Glomerular endothelial cell (primary cell): ENCODE data around the gene POLR3E. TPM values are rescaled to one million over a fixed set of nuclear protein-coding genes. Genes with fewer than 3 reads are reported as not detected.

ENCODE experiments used
- DNase-seq: peaks from one replicate; pipeline ENCODE4 v3.0.0-alpha.2; 2011; ENCODE audit warnings: low read depth, low spot score; ENCODE audit errors: extremely low read depth
- total RNA-seq: library from RNA; depleted of rRNA; stranded (reverse); fragments of >200 nt; gene quantifications from 2 replicates; pipeline ENCODE4 v1.2.3, GENCODE V29; 2015

POLR3E gene, protein sequence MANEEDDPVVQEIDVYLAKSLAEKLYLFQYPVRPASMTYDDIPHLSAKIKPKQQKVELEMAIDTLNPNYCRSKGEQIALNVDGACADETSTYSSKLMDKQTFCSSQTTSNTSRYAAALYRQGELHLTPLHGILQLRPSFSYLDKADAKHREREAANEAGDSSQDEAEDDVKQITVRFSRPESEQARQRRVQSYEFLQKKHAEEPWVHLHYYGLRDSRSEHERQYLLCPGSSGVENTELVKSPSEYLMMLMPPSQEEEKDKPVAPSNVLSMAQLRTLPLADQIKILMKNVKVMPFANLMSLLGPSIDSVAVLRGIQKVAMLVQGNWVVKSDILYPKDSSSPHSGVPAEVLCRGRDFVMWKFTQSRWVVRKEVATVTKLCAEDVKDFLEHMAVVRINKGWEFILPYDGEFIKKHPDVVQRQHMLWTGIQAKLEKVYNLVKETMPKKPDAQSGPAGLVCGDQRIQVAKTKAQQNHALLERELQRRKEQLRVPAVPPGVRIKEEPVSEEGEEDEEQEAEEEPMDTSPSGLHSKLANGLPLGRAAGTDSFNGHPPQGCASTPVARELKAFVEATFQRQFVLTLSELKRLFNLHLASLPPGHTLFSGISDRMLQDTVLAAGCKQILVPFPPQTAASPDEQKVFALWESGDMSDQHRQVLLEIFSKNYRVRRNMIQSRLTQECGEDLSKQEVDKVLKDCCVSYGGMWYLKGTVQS
- 25.0 and 27.0 TPM in 2 replicates for total RNA-seq

DNA sequence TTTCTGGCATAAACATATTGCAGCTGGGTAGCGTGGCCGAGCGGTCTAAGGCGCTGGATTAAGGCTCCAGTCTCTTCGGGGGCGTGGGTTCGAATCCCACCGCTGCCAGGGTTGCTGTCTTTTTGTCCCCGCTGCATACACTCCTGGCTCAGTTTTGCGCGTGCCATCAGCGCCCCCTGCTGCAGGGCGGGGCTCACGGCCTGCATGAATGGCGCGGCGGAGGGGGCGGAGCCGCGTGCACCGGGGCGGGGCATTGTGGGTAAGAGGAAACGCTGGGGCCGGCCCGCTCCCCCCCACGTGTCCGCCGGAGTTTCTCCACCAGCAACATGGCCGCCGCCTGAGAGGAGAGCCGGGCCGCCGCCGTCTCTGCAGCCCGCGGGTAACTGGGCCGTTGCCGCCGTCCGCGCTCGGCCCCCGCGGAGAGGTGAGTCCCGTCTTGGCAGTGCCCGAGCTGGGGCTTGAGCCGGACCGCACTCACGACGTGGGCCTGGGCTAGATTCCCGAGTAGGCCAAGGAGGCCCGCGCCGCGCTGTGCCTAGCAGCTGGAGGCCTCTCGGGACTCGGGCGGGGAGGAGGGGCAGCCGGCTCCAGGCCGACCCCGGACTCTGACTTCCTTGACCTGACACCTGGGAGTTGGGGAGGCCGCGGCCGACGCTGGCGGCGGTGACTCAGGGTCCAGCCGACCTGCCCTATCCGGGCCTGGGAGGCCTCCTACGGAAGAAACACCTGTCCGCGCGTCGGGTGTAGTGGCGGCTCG is at the start of gene POLR3E:
Gene POLR3E, plus strand, starts transcription at position 296 of the 757 bp plus-strand sequence. CDS start 5,560 bp downstream, outside the sequence.
- DNase-seq = peak; percentile 74

GRCh38 chr16:22250522-22250921 is 46.7 kb upstream of the POLR3E start:
- DNase-seq = no peak

DNA sequence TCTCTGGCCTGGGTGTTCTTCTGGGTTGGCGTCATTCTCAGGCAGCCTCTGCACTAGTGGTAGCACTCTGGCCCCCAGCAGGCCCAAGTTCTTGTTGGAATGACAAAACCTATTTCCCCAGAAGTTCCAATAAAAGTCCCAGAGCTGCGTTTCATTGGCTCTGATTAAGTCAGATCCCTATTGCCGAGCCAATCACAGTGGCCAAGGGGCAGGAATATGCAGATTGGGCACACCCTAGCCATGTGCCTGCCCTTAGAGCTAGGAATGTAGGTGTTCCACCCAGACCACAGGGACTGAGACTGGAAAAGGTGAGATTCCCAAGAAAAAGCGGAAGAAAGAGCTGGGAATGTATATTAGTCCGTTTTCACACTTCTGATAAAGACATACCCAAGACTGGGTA is 44.9 kb upstream of the POLR3E start:
- DNase-seq = no peak

DNA sequence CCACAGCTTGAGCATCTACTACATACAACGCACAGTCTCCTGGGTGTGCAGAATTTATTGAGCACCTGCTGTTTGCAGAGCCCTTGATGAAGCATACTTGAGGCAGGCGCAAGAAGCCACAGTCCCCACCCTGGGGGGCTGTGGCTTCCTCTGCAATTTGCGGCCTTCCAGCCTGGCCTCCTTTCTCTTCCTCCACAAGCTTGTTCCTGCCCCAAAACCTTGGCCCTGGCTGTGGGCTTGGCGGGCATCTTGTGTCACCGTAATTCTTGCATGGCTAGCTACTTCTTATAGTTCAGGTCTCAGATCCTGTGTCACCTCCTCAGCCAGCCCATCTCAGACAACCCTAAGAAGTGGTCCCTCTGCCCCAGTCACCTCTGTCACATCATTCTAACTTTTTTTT is 43.9 kb upstream of the POLR3E start:
- DNase-seq = no peak

- no peak for DNase-seq
Observed at GRCh38 chr16:22255335-22255734, 41.9 kb upstream of the POLR3E start.

GRCh38 chr16:22257440-22257839 is 39.8 kb upstream of the POLR3E start:
- no peak for DNase-seq

GRCh38 chr16:22260490-22260889 is 36.7 kb upstream of the POLR3E start:
- DNase-seq = no peak

GRCh38 chr16:22262460-22262859 is 34.7 kb upstream of the POLR3E start:
- no peak for DNase-seq

DNA sequence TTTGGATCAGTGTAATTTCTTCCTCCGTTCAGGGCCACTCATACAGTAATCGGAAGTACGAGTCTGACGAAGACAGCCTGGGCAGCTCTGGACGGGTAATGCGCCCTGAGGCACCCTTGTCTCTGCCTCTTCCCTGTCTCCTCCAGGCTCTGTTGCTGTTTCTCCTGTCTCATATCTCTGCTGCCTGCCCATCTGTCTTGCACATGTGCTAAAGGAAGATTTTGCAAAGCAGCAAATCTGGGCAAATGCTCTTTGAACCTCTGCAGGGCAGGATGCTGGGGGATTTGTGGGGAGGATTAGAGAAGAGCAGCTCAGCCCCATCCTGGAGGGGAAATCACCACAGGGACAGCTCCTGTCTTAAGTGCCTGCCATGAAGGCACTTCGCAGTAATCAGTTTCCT is 32.4 kb upstream of the POLR3E start:
- DNase-seq = no peak

DNA sequence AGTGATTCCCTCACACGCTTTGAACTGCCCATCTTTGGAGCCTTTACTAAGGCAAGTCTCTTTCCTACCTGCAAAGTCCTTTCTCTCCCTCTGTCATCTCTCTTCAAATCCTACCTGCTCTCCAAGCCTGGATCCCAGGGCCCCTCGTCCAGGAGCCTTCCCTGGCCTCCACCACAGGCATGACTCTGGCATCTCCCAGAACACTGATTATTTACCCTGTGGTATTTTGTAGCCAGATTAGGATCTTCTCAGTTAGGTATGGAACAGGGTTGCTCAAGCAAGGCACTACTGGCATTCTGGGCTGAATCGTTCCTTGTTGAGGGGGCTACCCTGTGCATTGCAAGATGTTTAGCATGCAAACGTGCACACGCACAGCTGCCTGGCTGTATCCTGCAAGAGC is 31.9 kb upstream of the POLR3E start:
- no peak for DNase-seq

DNA sequence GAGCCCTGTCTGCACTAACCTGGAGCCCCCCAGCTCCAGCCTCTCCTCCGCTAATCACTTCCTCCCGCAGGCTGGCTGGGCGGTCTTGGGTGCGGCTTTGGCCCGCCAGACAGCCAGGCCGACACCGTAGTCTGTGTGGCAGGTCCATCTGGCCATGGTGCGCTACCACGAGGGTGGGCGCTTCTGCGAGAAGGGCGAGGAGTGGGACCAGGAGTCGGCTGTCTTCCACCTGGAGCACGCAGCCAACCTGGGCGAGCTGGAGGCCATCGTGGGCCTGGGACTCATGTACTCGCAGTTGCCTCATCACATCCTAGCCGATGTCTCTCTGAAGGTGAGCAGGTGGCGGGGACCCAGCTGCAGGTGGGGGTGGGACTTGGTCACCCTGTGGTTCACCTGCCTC is 30.7 kb upstream of the POLR3E start:
- no peak for DNase-seq

- DNase-seq = no peak
Observed at GRCh38 chr16:22267764-22268163, 29.4 kb upstream of the POLR3E start.

DNA sequence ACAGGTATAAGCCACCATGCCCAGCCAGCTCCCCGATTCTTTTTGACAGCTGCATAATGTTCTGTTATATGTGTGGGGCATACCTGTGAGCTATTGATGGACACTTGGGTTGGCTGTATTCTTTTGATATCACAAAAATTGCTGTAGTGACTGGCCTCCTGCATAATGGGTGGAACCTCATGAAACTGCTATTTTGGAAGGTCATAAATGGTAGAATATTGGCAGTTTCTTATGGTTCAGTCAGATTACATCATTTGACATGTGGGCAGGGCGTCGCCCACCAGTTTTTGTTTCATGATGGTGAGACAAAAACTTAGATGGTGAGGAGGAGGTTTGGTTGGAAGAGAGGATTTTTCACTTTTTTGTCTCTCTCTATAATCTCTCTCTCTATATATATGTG is 26.7 kb upstream of the POLR3E start:
- DNase-seq = no peak

- DNase-seq = no peak
Observed at GRCh38 chr16:22272870-22273650, 24.1 kb upstream of the POLR3E start.

GRCh38 chr16:22274916-22275315 is 22.3 kb upstream of the POLR3E start:
- DNase-seq = no peak

DNA sequence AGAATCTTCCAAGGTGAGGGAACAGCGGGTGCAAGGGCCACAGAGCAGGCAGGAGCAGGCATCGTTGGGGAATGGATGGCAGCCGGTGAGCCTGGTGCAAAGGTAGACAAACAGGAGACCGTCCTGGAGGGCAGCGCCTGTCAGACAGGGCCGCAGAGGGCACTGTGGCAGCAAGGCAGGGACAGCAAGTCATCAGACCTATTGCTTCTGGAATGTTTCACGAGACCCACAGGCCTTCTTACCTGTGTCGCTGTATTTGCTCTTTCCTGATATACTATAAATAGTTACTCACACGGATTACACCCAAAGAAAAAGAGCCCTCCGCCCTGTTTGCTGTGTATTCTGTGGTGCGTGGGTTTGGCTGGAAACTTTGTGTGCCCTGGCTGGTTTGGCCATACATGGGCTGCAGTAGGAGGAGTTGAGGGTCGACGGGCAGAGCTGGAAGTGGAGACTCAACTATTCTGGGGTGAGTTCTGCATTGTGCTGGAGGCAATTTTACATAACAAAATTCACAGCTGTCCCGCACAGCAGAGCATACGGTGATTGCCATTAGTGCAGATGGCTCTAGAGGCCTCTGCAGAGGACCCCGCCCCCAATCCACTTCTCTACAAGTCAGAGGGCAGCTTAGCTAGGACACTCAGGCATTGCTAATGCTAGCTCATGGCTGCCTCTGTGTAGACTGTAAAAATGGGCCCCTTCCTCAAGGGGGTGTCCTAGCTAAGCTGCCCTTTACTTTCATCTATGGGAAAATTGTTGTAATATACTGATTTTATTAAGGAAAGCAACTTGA is 18.6 kb upstream of the POLR3E start:
- no peak for DNase-seq

GRCh38 chr16:22282254-22282892 is 14.8 kb upstream of the POLR3E start:
- DNase-seq = no peak

DNA sequence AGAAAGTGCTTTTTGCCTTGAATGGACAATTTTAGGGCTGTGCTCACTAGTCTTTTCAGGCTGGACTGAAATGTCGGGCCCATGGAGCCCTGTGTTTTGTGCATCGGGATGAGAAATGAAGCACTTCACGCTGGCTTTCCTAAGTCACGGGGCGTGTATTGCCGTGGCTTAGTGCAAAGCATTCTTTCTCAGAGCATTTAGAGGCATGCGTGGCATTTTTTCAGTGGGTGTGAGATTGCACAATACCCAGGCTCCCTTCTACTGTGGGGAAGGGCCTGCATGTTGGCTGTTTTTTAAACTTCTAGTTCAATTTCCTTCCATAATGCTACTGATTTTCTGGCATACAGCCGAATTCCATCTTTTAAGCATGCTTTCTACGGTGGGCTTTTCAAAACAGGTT is 12.6 kb upstream of the POLR3E start:
- no peak for DNase-seq

DNA sequence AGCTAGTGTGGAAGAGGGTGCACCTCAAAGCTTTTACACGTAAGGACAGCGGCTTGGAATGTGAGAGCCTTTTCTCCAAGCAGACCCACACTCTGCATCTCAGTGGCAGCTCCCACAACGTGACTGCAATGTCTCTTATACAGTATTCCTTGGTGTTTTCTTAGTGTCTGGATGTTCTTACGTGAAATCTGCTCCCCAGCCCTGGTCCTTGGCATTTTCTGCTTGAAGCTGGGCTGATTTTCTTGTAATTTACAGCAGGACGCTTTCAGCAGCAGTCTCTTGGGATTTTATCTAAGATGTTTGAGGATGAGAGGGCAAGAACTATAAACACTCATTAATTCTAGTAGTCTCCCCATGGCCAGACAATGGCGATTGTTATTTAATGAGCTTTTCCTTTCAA is 12.1 kb upstream of the POLR3E start:
- no peak for DNase-seq
